SK-N-SH treated with all-trans-retinoic acid at 6 μM for 48 hours (cell line): ENCODE data around the gene ZFYVE19.

Experiments
- ATAC-seq: fragments of 200-7000 bp; cut with Tn5 transposase; 3 replicates; pipeline ENCODE4 v1.9.1; 2020; ENCODE audit warnings: mild to moderate bottlenecking, moderate library complexity
- ARNTL ChIP-seq: fragments of 450-650 bp; formaldehyde crosslinking; IDR thresholded peaks from 2 replicates; pipeline ENCODE4 v1.5.0; 2020; ENCODE audit warnings: low read depth, mild to moderate bottlenecking, moderate library complexity, borderline replicate concordance
- BACH2 ChIP-seq: fragments of 250-450 bp; sonication (Bioruptor Pico); IDR thresholded peaks from 2 replicates; pipeline ENCODE4 v1.9.0; 2021; ENCODE audit warnings: mild to moderate bottlenecking, borderline replicate concordance
- CREB5 ChIP-seq: fragments of 250-450 bp; sonication (Bioruptor Pico); IDR thresholded peaks from 2 replicates; pipeline ENCODE4 v1.5.1; 2020; ENCODE audit warnings: low read depth, mild to moderate bottlenecking, moderate library complexity
- CSDC2 ChIP-seq: fragments of 250-450 bp; sonication (Bioruptor Pico); IDR thresholded peaks from 2 replicates; pipeline ENCODE4 v1.5.0; 2020; ENCODE audit warnings: mild to moderate bottlenecking, moderate library complexity
- CSRNP3 ChIP-seq: fragments of 250-450 bp; sonication (Bioruptor Pico); IDR thresholded peaks from 2 replicates; pipeline ENCODE4 v1.5.1; 2021; ENCODE audit warnings: mild to moderate bottlenecking, moderate library complexity
- GLIS3 ChIP-seq: fragments of 250-450 bp; sonication (Bioruptor Pico); IDR thresholded peaks from 2 replicates; pipeline ENCODE4 v1.5.0; 2020; ENCODE audit warnings: mild to moderate bottlenecking, moderate library complexity
- ISL1 ChIP-seq: fragments of 250-450 bp; sonication (Bioruptor Pico); IDR thresholded peaks from 2 replicates; pipeline ENCODE4 v2.1.2; 2022; ENCODE audit warnings: mild to moderate bottlenecking, moderate library complexity
- OSR1 ChIP-seq: fragments of 250-450 bp; sonication (Bioruptor Pico); IDR thresholded peaks from 2 replicates; pipeline ENCODE4 v1.8.0; 2022; ENCODE audit warnings: moderate library complexity, mild to moderate bottlenecking, inconsistent platforms
- PATZ1 ChIP-seq: fragments of 250-450 bp; sonication (Bioruptor Pico); IDR thresholded peaks from 2 replicates; pipeline ENCODE4 v1.8.0; 2020; ENCODE audit warnings: mild to moderate bottlenecking, moderate library complexity, borderline replicate concordance
- POU6F1 ChIP-seq: fragments of 250-450 bp; sonication (Bioruptor Pico); IDR thresholded peaks from 2 replicates; pipeline ENCODE4 v1.8.0; 2021; ENCODE audit warnings: low read depth, mild to moderate bottlenecking, moderate library complexity, borderline replicate concordance
- PPARA ChIP-seq: fragments of 250-450 bp; sonication (Bioruptor Pico); IDR thresholded peaks from 2 replicates; pipeline ENCODE4 v1.5.0; 2020; ENCODE audit warnings: mild to moderate bottlenecking, borderline replicate concordance
- RARB ChIP-seq: fragments of 250-450 bp; sonication (Bioruptor Pico); IDR thresholded peaks from 2 replicates; pipeline ENCODE4 v1.8.0; 2021; ENCODE audit warnings: mild to moderate bottlenecking, moderate library complexity
- SNAI2 ChIP-seq: fragments of 250-450 bp; sonication (Bioruptor Pico); IDR thresholded peaks from 2 replicates; pipeline ENCODE4 v1.5.0; 2020; ENCODE audit warnings: mild to moderate bottlenecking, moderate library complexity
- TCF4 ChIP-seq: fragments of 250-450 bp; sonication (Bioruptor Pico); IDR thresholded peaks from 2 replicates; pipeline ENCODE4 v1.8.0; 2021; ENCODE audit warnings: mild to moderate bottlenecking, moderate library complexity, borderline replicate concordance
- TOX ChIP-seq: fragments of 250-450 bp; sonication (Bioruptor Pico); IDR thresholded peaks from 2 replicates; pipeline ENCODE4 v1.8.0; 2021; ENCODE audit warnings: mild to moderate bottlenecking, moderate library complexity, borderline replicate concordance
- TSHZ2 ChIP-seq: fragments of 250-450 bp; sonication (Bioruptor Pico); IDR thresholded peaks from 2 replicates; pipeline ENCODE4 v1.5.0; 2020; ENCODE audit warnings: mild to moderate bottlenecking, moderate library complexity
- ZC3H10 ChIP-seq: fragments of 250-450 bp; sonication (Bioruptor Pico); IDR thresholded peaks from 2 replicates; pipeline ENCODE4 v1.5.1; 2021; ENCODE audit warnings: mild to moderate bottlenecking, moderate library complexity
- ZFP3 ChIP-seq: fragments of 250-450 bp; sonication (Bioruptor Pico); IDR thresholded peaks from 2 replicates; pipeline ENCODE4 v1.5.0; 2020; ENCODE audit warnings: mild to moderate bottlenecking, moderate library complexity
- ZFP30 ChIP-seq: fragments of 450-650 bp; formaldehyde crosslinking; IDR thresholded peaks from 2 replicates; pipeline ENCODE4 v1.5.0; 2022; ENCODE audit warnings: mild to moderate bottlenecking, moderate library complexity
- ZNF565 ChIP-seq: fragments of 450-650 bp; formaldehyde crosslinking; conservative IDR thresholded peaks from 2 replicates; pipeline ENCODE4 v1.5.0; 2020; ENCODE audit warnings: low read depth, mild to moderate bottlenecking, moderate library complexity
- ZNF70 ChIP-seq: fragments of 450-650 bp; formaldehyde crosslinking; IDR thresholded peaks from 2 replicates; pipeline ENCODE4 v1.5.0; 2020; ENCODE audit warnings: mild to moderate bottlenecking, moderate library complexity
- ZNF8 ChIP-seq: fragments of 450-650 bp; formaldehyde crosslinking; IDR thresholded peaks from 2 replicates; pipeline ENCODE4 v1.5.0; 2020; ENCODE audit warnings: mild to moderate bottlenecking, moderate library complexity

ZFYVE19 gene

GRCh38 chr15:40838756-40839155 lies 31.9 kb downstream of the ZFYVE19 start (continued):
- no peak for TF ChIP-seq OSR1 (CRISPR knock-in tag)
- TF ChIP-seq, all 23 proteins: peak for 0

- ATAC-seq = no peak
- no peak for TF ChIP-seq BACH2 (CRISPR knock-in tag)
These were observed 34.9 kb downstream of the ZFYVE19 start for GRCh38 chr15:40841741-40842140.

GRCh38 chr15:40843261-40843884 lies 36.5 kb downstream of the ZFYVE19 start:
- TF ChIP-seq ZFP30 (no peak), ZC3H10 (no peak), PATZ1 (CRISPR knock-in tag) (no peak), GLIS3 (CRISPR knock-in tag) (no peak), ZNF8 (CRISPR knock-in tag) (no peak), RARB (CRISPR knock-in tag) (no peak), PPARA (no peak), TOX (CRISPR knock-in tag) (no peak), ZNF70 (CRISPR knock-in tag) (no peak), ARNTL (CRISPR knock-in tag) (no peak), POU6F1 (CRISPR knock-in tag) (no peak), BACH2 (CRISPR knock-in tag) (no peak), CSRNP3 (CRISPR knock-in tag) (no peak), TSHZ2 (CRISPR knock-in tag) (no peak), TCF4 (CRISPR knock-in tag) (no peak), ISL1 (no peak), CREB5 (CRISPR knock-in tag) (no peak)

GRCh38 chr15:40843885-40844695 lies 37.2 kb downstream of the ZFYVE19 start, which contains the start of gene SPINT1:
TSS of gene SPINT1 (plus strand) at chr15:40844048. CDS start at chr15:40844555, 507 bp downstream.
- peak; percentile 58 for ATAC-seq
- no peak for TF ChIP-seq CREB5 (CRISPR knock-in tag)
- no peak for TF ChIP-seq SNAI2 (CRISPR knock-in tag)
- TF ChIP-seq ZFP30 = no peak
- no peak for TF ChIP-seq PATZ1 (CRISPR knock-in tag)
- no peak for TF ChIP-seq CSDC2 (CRISPR knock-in tag)
- TF ChIP-seq ZFP3 (CRISPR knock-in tag) = no peak
- no peak for TF ChIP-seq ZNF565
- TF ChIP-seq OSR1 (CRISPR knock-in tag) = no peak
- no peak for TF ChIP-seq TCF4 (CRISPR knock-in tag)
- TF ChIP-seq PPARA = no peak

More at GRCh38 chr15:40843261-40843884, 36.5 kb downstream of the ZFYVE19 start:
- ATAC-seq = no peak
